HT1080 (cell line): ENCODE results near the gene COPS8. TPM values are rescaled to one million over a fixed set of nuclear protein-coding genes. Genes with fewer than 3 reads are reported as not detected.

Source experiments
- DNase-seq: peaks from one replicate; pipeline ENCODE4 v3.0.0-alpha.2; 2015; ENCODE audit warnings: low read depth
- polyA plus RNA-seq, 2 experiments: library from polyadenylated mRNA; depleted of rRNA; stranded (reverse); fragments of >200 nt; gene quantifications; 2 replicates each; pipeline ENCODE4 v1.2.3, GENCODE V29; 2015
- total RNA-seq: library from RNA; depleted of rRNA; stranded (reverse); fragments of >200 nt; shearing (Covaris generic); gene quantifications from 2 replicates; pipeline ENCODE4 v1.2.3, GENCODE V29; 2014; rRNA removed

Gene COPS8
- 142 and 183 TPM in 2 replicates for total RNA-seq
- 120 and 133 TPM in 2 replicates for polyA plus RNA-seq (2015; cell fraction: cytosol; rRNA removed)
- 69.7 and 89.0 TPM in 2 replicates for polyA plus RNA-seq (2015; cell fraction: nucleus; rRNA removed)

DNA sequence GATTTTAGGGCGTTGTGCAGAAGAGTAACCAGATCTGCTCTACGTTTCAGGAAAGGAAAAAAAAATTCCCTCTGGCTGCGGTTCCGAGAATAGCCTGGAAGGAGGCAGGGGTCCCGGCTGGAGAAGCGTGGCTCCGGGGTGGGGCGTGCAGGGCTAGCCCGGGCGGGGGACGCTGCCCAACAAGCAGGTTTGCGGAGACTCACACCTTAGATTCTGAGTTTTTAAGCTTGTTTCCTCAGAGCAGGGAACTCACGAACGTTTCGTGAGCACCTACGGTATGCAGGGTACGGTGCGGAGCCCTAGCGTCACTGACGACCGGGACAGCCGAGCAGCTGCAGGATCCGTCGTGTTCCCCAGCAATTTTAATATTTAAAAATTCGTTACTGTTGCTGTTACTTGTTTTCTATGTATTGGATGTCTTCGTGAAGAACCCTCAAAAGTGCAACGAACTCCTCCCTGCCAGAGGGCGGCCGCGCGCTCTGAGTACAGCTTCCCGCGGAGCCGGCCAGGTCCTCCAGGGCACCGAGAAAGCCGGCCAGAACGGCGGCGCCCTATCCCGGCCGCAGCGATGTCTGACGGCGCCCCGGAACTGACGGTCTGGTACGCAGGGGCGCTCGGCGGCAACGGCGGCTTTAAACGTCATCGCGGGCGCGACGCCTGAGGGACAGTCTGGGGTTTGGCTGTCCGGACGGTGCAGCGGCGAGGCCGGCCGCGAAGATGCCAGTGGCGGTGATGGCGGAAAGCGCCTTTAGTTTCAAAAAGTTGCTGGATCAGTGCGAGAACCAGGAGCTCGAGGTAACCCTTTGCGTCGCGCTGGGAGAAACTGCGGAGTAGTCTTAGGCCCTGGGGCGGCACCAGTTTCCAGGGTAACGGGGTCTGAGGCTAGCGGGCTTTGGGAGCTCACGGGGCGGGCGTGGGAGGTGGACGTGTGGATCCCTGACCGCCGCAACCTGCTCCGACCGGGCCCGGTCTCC lies at the start of gene COPS8:
COPS8 (plus strand) TSS at position 642 of the 974 bp plus-strand sequence; CDS start at position 718, 76 bp downstream.
- DNase-seq = peak; percentile 95

DNA sequence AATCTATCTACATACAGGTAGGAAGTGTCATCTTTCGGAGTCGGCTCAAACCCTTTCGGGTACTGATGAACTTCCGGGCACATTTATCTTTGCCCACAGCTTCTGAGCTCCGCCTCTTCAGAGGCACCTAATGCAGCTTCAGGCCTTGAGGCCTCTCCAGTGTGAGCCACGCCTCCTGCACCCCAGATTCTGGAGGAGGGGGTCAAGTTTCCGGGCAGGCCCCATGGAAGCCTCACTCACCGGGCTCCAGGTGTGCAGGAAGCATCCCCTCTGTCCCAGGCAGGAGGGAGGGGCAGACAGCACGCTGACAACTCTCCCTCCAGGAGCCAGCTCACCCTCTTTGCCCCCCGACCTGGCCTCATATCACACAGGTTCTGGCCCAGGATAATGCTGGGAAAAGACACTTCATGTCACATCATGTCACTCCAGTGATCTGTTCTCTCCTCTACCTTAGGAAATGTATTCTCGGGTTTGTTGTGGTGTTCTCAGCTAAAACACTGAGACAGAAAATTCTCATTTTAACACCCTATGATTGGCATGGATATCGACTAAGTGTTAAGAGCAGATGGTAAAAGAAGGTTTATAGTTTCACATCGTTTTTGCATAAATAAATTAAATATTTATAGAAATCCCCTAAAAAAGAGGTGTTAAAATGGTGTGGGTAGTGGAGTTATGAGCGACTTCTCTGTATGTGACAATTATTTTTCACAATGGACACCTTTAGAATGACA lies 46.2 kb upstream of the COPS8 start:
- no peak for DNase-seq

DNA sequence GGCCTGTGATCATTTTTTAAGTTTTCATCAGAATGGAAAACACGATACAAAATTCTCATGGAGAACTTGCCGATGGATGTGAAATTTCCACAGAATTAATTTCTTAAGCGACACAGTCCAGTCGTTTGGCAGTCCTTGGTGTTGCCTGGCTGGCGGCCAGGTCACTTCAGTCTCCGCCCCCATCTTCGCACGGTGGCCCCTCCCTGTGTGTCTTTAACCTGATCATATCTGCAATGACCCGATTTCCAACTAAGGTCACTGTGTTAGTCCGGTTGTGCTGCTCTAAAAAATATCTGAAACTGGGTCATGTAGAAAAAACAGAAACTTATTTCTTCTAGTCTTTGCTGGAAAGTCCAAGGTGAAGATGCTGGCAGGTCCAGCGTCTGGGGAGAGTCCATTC lies 44.5 kb upstream of the COPS8 start:
- DNase-seq = no peak

DNA sequence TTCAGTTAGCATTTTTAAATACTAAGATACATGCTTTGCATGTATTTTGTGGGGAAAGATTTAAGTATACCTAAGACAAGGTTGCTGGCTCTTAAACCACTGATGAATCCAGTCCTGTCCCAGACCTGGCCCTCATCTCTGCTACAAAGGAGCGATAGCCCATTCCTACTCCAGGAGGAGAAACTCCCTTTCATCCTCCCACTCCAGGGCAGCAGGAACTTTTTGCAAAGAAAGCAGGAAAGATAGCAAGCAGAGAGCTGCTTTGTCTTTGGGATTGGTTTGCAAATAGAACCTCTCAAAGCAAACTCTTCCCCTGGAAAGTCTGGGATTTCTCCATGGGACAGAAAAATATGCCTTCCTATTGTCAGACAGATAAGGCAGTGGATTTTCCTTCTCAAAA lies 43.6 kb upstream of the COPS8 start:
- no peak for DNase-seq

DNA sequence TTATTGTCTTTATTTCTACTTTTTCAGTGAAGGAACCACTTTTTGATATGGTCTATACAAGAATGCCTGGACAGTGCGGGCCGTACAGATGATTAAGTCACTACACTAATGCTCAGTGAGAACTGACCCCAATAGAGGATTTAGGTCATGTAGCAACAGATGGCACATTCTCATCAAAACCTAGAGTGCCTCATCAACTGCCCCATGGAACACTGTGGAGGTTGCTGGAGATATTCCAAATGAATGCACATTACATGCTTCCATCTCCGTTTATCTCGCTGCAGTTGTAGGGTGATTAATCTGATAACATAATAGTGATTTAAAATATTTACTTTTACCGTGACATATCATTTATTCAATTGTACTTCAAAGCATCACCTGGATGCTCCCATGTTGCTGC lies 41.8 kb upstream of the COPS8 start:
- DNase-seq = no peak

DNA sequence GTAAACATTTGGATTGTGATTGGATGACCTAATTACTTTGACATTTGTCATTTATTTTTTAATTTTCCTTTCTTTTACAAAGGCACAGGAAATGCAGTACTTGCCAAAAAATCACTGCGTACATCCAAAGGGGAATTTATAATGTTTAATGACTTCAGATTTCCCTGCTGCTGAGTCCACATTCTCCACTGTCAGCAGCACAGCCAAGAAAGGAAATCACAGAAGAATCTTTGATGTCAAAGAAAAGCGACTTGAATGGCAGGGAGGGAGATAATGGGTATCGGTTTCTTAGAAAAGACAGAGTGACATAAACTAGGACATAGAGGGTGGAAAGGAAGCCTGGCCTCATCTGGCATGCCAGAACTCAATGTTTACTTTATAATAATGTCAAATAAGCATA lies 41.4 kb upstream of the COPS8 start:
- no peak for DNase-seq

DNA sequence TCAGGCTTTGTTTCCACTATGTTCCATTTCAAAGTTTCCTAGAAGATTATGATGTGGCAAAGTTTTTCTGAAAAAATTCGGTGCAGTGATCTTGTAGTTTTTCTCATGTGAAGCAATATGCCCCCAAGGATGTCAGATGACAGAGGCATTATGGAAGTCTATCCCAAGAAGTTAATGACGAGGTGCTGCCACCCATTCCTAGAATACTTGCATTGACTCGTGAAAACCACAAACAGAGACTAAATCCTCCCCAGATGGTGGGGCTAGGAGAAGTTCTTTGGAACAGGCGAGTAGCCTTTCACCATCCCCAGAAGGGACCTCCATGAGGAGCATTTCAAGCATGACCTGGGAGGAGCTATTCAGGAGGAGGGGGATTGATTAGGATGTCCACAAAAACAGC lies 40.2 kb upstream of the COPS8 start:
- no peak for DNase-seq

DNA sequence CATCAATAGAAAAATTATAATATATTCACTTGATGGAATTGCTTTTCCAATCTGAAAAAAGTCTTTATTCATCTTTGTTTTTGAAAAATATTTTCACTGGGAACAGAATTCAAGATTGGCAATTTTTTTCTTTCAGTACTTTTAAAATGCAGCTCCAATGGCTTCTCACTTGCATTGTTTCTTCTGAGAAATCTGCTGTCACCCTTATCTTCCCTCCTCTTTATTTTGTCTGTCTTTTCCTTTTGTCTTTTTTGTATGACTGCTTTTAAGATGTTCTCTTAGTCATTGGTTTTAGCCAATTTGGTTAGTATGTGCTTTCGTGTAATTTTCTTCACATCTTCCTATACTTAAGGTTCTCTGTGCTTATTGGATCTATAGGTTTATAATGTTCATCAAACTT lies 37.1 kb upstream of the COPS8 start:
- no peak for DNase-seq

DNA sequence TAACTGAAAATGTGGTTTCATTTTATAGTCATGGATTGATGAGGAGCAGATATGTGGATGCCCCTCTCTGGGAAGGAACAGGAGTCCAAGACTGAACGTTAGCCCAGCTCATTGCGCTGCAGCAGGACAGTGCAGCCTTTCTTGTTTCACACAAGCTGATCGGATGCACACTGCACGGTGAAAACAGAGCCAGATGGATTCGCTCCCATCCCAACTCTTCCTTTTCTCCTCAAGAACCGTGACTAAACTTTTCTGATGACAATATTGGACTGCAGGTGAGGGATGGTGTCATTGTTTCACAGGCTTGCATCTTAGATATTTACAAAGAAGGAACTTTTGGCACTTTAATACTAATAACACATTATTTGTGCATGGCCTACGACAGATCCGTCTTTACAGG lies 33.8 kb upstream of the COPS8 start:
- no peak for DNase-seq

DNA sequence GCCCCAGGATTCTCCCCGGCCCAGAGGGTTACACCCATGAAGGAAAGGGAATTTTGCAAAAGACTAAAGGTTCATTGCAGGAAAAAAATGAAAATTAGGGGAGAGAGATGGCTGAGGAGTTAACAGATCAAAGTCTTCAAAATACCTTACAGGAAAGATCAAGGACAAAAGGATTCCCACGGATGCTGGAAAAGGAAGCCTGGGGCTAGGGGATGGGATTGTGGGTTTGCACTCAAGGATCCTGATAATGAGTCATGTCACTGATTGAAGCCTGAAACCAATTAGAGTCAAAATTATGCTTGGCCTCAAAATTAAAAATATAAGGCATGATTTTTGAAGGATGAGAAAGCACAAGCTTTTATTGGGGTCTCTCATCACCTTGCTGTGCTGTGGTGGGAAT lies 32.6 kb upstream of the COPS8 start:
- no peak for DNase-seq

DNA sequence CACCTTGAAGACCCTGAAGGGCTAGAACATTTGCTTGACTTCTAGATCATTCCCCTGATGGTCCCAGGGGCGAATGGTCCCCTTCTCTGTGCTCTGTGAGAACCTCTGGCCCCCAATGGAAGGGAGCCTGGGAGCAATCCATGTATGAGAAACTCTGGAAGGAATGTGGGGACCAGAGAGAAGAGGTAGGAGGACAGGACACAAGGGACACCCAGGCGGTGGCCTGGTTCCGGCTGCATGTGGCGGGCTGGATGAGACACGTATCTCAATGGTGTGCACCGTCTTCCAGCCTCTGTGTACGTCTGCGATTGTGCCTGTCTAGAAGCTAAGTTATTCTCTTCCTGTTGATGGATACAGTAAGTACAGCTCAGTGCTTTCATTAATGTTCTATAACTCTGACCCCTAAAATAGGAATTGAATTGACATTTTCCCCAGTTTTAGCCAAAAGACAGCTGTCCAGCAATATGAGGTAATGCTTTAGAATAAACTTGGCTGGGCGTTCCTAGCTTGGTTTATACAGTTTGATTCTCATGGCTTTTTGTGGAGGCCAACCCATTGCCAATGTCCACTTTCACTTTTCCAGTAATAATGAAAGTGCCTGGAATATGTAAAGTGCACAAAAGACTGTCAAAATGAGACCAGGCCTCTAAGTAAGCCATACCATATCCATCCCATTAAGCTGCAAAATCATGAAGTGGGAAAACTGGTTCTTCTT lies 30.1 kb upstream of the COPS8 start:
- no peak for DNase-seq

DNA sequence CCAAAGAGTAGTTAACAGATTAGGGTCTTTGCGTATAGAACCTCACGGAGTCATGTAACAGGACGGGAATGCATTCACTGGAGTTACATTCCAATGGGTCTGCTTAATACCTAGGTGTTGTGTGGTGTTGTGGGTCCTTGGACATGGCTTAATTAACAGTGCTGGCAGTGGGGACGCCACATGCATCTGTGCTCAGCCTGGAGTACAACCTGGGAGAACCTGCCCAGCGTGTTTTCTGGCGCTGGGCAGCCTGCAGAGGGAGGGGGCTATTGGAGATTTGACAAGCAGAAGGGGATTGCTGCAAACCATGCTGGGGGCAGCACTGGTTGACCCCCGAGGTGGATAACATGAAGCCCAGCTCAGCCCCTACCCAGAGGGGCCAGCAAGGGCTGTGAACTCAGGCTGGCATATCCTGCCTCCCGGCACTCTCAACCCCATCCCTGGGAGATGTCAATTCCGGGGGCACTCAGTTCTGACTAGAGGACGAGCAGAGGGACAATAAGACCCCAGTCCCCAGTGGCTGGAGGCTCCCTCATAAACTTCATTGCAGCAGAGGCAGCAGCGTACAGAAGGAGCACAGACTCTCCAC lies 29.3 kb upstream of the COPS8 start:
- no peak for DNase-seq

DNA sequence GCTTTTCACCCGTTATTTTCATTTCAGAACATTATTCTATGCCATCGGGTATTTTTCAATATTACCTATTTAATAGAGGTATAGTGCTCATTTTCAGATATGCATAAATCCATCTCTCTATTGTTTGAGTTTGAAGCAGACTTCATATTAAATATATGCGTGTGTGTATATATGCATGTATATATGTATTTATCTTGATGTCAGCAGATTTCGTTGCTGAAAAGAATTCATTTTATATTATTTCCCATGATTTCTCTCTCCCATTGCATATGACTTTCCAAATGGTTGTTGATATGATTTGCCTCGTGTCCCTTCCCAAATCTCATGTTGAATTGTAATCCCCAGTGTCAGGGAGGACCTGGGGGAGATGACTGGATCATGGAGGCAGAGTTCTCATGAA lies 28.6 kb upstream of the COPS8 start:
- no peak for DNase-seq

DNA sequence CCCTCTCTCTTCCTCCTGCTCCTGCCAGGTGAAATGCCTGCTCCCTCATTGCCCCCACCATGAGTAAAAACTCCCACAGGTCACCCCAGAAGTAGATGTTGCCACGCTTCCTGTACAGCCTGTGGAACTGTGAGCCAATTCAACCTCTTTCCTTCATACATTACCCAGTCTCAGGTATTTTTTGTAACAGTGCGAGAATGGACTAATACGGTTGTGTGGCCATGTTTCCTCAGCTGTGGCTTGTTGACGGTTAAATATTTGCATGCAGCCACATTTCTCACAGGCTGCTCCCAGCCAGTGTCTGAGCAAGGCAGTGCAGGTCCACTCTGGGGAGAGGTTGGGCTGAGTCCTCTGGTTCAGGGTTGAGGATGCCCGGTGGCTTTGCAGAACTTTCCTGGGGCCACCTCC lies 27.8 kb upstream of the COPS8 start:
- no peak for DNase-seq

DNA sequence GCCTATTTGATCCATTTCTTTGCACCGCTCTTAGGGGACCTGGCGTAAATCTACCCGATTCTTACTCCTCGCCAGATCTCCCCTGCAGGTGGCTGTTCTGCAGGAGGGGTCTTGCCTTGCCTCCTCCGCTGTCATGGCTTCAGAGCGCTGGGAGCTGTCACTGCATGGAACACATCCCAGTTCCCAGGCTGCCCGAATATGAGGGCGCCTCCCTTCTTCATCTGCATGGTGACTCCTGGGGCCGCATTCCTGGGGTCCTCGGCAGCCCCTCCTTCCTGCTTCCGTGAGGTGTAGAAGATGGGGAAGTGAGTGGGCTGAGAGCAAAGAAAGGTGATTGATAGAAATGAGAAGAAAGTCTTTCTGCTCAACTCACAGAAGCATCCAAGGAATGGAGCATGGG lies 27.3 kb upstream of the COPS8 start:
- no peak for DNase-seq

DNA sequence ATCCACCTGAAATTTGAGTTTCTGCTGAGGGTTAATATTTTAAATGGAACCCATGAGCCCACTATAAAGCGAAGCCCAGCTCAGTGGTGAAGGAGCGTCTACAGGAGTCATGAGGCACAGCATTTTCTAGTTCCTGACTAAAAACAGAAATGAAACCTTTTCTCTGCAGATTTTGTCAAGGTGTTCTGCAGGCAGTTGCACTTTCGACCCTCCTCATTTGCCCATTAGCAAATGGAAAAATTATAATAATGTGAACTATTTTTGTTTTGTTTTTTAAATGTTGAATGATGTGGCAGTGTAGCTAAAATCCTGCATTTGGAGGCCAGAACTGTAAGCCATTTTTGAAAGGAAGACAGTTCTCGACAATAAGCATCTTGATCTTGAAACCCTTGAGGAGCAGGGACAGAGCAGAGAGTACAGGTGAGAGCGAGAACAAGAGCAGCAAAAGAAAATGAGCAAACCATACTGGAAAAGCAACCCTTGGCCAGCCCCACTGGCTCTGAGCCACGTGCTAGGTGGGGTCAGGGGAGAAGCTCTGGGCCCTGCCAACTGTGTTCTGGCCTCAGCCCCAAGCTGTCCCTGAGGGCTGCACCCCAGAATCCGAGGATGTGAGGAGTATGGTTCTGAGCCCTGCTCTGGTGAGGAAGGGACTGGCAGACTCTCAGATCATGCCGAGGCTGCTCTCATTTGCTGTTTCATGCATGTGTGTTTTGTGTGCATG lies 26.4 kb upstream of the COPS8 start:
- DNase-seq = no peak

DNA sequence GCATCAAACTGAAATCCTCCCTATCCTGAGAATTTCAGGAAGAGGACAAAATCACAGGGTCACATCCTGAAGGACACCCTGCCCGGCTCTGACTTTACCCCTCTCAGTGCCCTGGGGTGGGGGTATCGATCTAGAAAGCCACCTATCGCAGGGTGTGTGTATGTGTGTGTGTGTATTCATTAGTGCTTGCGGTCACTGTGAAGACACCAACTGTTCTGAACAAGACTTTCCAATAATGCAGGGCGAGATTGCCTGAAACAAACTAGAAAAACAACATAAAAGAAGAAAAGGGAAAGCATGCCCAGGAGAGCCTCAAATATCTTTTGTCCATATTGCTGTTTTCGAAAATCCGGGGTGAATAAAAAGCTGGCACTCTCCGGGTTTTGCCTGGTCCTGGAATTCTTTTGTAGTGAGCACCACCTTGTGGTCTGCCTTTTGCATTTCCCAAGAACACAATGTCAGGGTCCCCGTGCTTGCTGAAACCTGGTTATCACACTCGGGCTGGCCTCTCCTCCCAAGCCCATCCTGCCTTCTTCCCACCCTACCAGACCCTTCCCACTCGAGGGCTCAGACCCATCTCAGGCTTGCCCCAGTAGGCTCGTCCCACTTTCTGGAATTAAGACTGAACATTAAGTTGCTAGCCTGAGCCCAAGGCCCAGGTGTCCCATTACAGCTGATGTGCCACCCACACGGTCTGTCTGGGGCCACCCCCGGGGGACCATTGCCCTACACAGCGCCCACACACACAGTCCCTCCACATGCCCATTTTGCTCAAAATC lies 25.0 kb upstream of the COPS8 start:
- DNase-seq = peak; percentile 51

DNA sequence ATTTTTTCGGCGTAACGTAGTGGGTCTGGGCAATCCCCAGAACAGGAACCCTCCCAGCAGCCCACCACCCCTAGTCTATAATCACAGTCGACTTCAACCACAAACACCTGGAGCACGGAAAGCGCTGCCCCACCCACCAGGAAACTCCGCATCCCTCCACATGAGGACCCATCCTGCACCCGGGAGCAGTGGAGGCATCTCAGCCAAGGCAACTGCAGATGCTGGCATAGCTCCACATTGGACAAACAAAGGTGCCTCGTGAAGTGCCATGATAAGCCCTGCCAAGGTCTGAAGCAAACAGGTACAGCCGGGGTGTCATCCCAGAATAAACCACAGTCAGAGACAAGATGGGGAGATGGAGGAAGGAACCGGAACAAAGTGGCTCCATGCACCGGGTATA lies 24.3 kb upstream of the COPS8 start:
- no peak for DNase-seq

DNA sequence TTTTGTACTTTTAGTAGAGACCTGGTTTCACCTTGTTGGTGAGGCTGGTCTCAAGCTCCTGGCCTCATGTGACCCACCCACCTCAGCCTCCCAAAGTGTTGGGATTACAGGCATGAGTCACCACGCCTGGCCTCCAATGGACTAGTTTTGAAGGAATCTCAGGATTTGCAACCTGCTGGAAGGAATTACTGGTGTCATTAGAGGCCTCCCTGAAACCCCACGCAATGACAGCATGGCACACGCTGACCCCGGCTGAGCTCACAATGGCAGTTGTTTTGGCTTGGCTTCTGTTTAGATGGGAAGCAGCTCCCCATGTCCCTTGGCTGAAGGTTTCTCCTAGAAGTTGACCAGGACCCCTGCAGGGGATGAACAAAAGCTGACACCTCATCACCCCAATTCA lies 23.1 kb upstream of the COPS8 start:
- peak; percentile 23 for DNase-seq
